Upper lobe of right lung (tissue), 1 donor: ENCODE results near the gene ZNF205. TPM values are rescaled to one million over a fixed set of nuclear protein-coding genes. Genes with fewer than 3 reads are reported as not detected.
"Not testable (repeated sequence)": the region's sequence is repeated elsewhere in the genome, so short reads cannot be mapped to it uniquely, and the experiment has no call there.

ENCODE experiments used
- ATAC-seq: fragments of 200-7000 bp; cut with Tn5 transposase; one replicate; pipeline ENCODE4 v1.9.1; 2020; ENCODE audit warnings: mild to moderate bottlenecking, moderate library complexity
- DNase-seq: peaks from one replicate; pipeline ENCODE4 v3.0.0-alpha.2; 2020
- H3K27ac ChIP-seq: fragments of 200-600 bp; one replicate; pipeline ENCODE4 v1.8.0; 2022
- H3K27me3 ChIP-seq: fragments of 200-600 bp; one replicate; pipeline ENCODE4 v1.8.0; 2022; ENCODE audit warnings: mild to moderate bottlenecking
- H3K36me3 ChIP-seq: fragments of 200-600 bp; one replicate; pipeline ENCODE4 v1.8.0; 2022
- H3K4me1 ChIP-seq: fragments of 200-600 bp; one replicate; pipeline ENCODE4 v1.8.0; 2022
- H3K4me3 ChIP-seq: fragments of 200-600 bp; one replicate; pipeline ENCODE4 v1.8.0; 2022; ENCODE audit warnings: mild to moderate bottlenecking
- H3K9me3 ChIP-seq: fragments of 200-600 bp; one replicate; pipeline ENCODE4 v1.8.0; 2022
- CTCF ChIP-seq: fragments of 200-600 bp; IDR thresholded peaks from one replicate; pipeline ENCODE4 v1.8.0; 2022; ENCODE audit warnings: antibody characterized with exemption
- intact Hi-C: fragments of 100-400 bp; cut with DNase I; formaldehyde crosslinking; loops from one replicate; pipeline ENCODE4 v1.11.0; 2022
- total RNA-seq: library from RNA; stranded (reverse); fragmentation: NEBNext Ultra II Directional; extraction: Animal tissue kit (Norgen Biotek cat#: 25700); gene quantifications from one replicate; pipeline ENCODE4 v1.2.1, GENCODE V29; 2021
- donor health status: DM: no; HTN: yes; CAD: no; lungs with severe emphysema.

The ZNF205 gene
- total RNA-seq, 1 donor from 2014 or later: 11.7 TPM

GRCh38 chr16:3074860-3075522 lies 37.4 kb upstream of the ZNF205 start:
- H3K4me3 ChIP-seq: no peak overlapping the region
- ATAC-seq (peak; percentile 76), DNase-seq (no peak)
- H3K36me3 ChIP-seq: no peaks in the 10 kb centered on the region
- no peak for TF ChIP-seq CTCF
- H3K27me3 ChIP-seq: no peaks in the 10 kb centered on the region
- H3K4me1 ChIP-seq: no peaks in the 10 kb centered on the region
- intact Hi-C loops: no loop called here
- H3K9me3 ChIP-seq: no peaks in the 10 kb centered on the region
- H3K27ac ChIP-seq: peak overlapping the region; percentile 51

- TF ChIP-seq CTCF: no peak
- Histone ChIP-seq H3K9me3 (no peaks in the 10 kb centered on the region), H3K27me3 (no peaks in the 10 kb centered on the region), H3K4me1 (no peaks in the 10 kb centered on the region), H3K27ac (peak overlapping the region; percentile 51), H3K4me3 (no peak overlapping the region), H3K36me3 (no peaks in the 10 kb centered on the region)
- intact Hi-C loops: no loop called here
- DNase-seq (no peak), ATAC-seq (no peak)
These were observed 36.9 kb upstream of the ZNF205 start for GRCh38 chr16:3075523-3075915.

- H3K4me1 ChIP-seq, intact Hi-C loops, H3K36me3 ChIP-seq, DNase-seq, ATAC-seq, H3K9me3 ChIP-seq, H3K27me3 ChIP-seq, H3K4me3 ChIP-seq: not testable (repeated sequence)
- peak overlapping the region; percentile 51 for H3K27ac ChIP-seq
These were observed 36.4 kb upstream of the ZNF205 start for GRCh38 chr16:3075946-3076345.

- H3K27ac ChIP-seq: peak overlapping the region; percentile 51
- no peak overlapping the region for H3K4me3 ChIP-seq
- no peak for ATAC-seq
- no peak for DNase-seq
- TF ChIP-seq CTCF: no peak
- no peaks in the 10 kb centered on the region for H3K4me1 ChIP-seq
- H3K9me3 ChIP-seq: no peaks in the 10 kb centered on the region
- H3K27me3 ChIP-seq: no peaks in the 10 kb centered on the region
- intact Hi-C loops: no loop called here
- no peaks in the 10 kb centered on the region for H3K36me3 ChIP-seq
These were observed 35.8 kb upstream of the ZNF205 start for GRCh38 chr16:3076577-3076976.

- Histone ChIP-seq H3K4me3 (no peak overlapping the region), H3K27ac (no peak overlapping the region), H3K4me1 (no peaks in the 10 kb centered on the region), H3K9me3 (no peaks in the 10 kb centered on the region), H3K36me3 (no peaks in the 10 kb centered on the region), H3K27me3 (no peaks in the 10 kb centered on the region)
- intact Hi-C loops: no loop called here
- ATAC-seq (no peak), DNase-seq (no peak)
- no peak for TF ChIP-seq CTCF
These were observed 32.4 kb upstream of the ZNF205 start for GRCh38 chr16:3080024-3080423.

- ATAC-seq, H3K4me3 ChIP-seq, H3K27me3 ChIP-seq, H3K9me3 ChIP-seq, DNase-seq, intact Hi-C loops, H3K36me3 ChIP-seq, H3K27ac ChIP-seq, H3K4me1 ChIP-seq: not testable (repeated sequence)
These were observed 30.4 kb upstream of the ZNF205 start for GRCh38 chr16:3081957-3082356.

- H3K4me3 ChIP-seq, intact Hi-C loops, H3K9me3 ChIP-seq, H3K27me3 ChIP-seq, DNase-seq, H3K27ac ChIP-seq, ATAC-seq, H3K36me3 ChIP-seq: not testable (repeated sequence)
- peaks cover 18% of the 10 kb centered on the region for H3K4me1 ChIP-seq
These were observed 29.0 kb upstream of the ZNF205 start for GRCh38 chr16:3083408-3083807.
